WTC11 (cell line): ENCODE data around the gene LHPP. TPM values are rescaled to one million over a fixed set of nuclear protein-coding genes. Genes with fewer than 3 reads are reported as not detected.

Source experiments
- ATAC-seq: fragments of 200-7000 bp; cut with Tn5 transposase; 2 replicates; pipeline ENCODE4 v1.10.0; 2021; ENCODE audit warnings: mild to moderate bottlenecking, moderate library complexity
- CTCF ChIA-PET: fragments of 300-600 bp; sonication (Branson Sonifier 250); formaldehyde crosslinking; loops from one replicate; lab custom pipeline; 2021; ENCODE audit warnings: antibody characterized with exemption; lab: Charles Lee
- POLR2A ChIA-PET: fragments of 350-600 bp; sonication (Branson Sonifier 250); formaldehyde crosslinking; loops from one replicate; lab custom pipeline; 2021; ENCODE audit warnings: antibody characterized with exemption; lab: Charles Lee
- DNase-seq: peaks from one replicate; pipeline ENCODE4 v3.0.0; 2021; ENCODE audit warnings: low spot score
- H3K27ac Mint-ChIP-seq: 2 replicates; pipeline ENCODE4 v1.8.0; 2021; ENCODE audit warnings: mixed read lengths
- H3K27me3 Mint-ChIP-seq: 2 replicates; pipeline ENCODE4 v1.8.0; 2021; ENCODE audit warnings: low read depth, mild to moderate bottlenecking, moderate library complexity, mixed read lengths
- H3K36me3 Mint-ChIP-seq: 2 replicates; pipeline ENCODE4 v1.8.0; 2021; ENCODE audit warnings: mixed read lengths
- H3K4me1 Mint-ChIP-seq: 2 replicates; pipeline ENCODE4 v1.8.0; 2022; ENCODE audit warnings: mixed read lengths
- H3K4me3 Mint-ChIP-seq: 2 replicates; pipeline ENCODE4 v1.8.0; 2021; ENCODE audit warnings: mild to moderate bottlenecking, moderate library complexity, mixed read lengths
- H3K9me3 Mint-ChIP-seq: 2 replicates; pipeline ENCODE4 v1.8.0; 2021; ENCODE audit warnings: mixed read lengths
- ATF1 ChIP-seq: sonication (generic); formaldehyde crosslinking; IDR thresholded peaks from 2 replicates; pipeline ENCODE4 v1.8.1; 2023; ENCODE audit warnings: mild to moderate bottlenecking, moderate library complexity, missing genetic modification reagents
- ELF4 ChIP-seq: sonication (generic); formaldehyde crosslinking; IDR thresholded peaks from 2 replicates; pipeline ENCODE4 v1.8.1; 2022; ENCODE audit warnings: low read depth, mild to moderate bottlenecking, moderate library complexity, missing genetic modification reagents
- ETV6 ChIP-seq: sonication (generic); formaldehyde crosslinking; IDR thresholded peaks from 2 replicates; pipeline ENCODE4 v1.8.1; 2022; ENCODE audit warnings: mild to moderate bottlenecking, missing genetic modification reagents
- GRHL2 ChIP-seq: fragments of 250-450 bp; sonication (Bioruptor Pico); IDR thresholded peaks from 2 replicates; pipeline ENCODE4 v1.8.0; 2022; ENCODE audit warnings: mild to moderate bottlenecking, moderate library complexity; ENCODE audit not compliant: insufficient replicate concordance, severe bottlenecking
- MXD4 ChIP-seq: fragments of 250-450 bp; sonication (Bioruptor Pico); IDR thresholded peaks from 2 replicates; pipeline ENCODE4 v1.8.0; 2021; ENCODE audit warnings: mild to moderate bottlenecking, moderate library complexity, borderline replicate concordance
- NFE2L1 ChIP-seq: sonication (generic); formaldehyde crosslinking; IDR thresholded peaks from 2 replicates; pipeline ENCODE4 v1.8.1; 2023; ENCODE audit warnings: missing genetic modification reagents
- NR1H2 ChIP-seq: sonication (generic); formaldehyde crosslinking; IDR thresholded peaks from 2 replicates; pipeline ENCODE4 v1.9.0; 2021; ENCODE audit warnings: mild to moderate bottlenecking, moderate library complexity, missing genetic modification reagents
- NR2C2 ChIP-seq: sonication (generic); formaldehyde crosslinking; IDR thresholded peaks from 2 replicates; pipeline ENCODE4 v1.8.0; 2022; ENCODE audit warnings: mild to moderate bottlenecking, missing genetic modification reagents
- RORB ChIP-seq: fragments of 250-450 bp; sonication (Bioruptor Pico); IDR thresholded peaks from 2 replicates; pipeline ENCODE4 v1.9.0; 2021; ENCODE audit warnings: mild to moderate bottlenecking
- SP1 ChIP-seq: sonication (generic); formaldehyde crosslinking; conservative IDR thresholded peaks from 2 replicates; pipeline ENCODE4 v1.8.1; 2022; ENCODE audit warnings: missing genetic modification reagents
- USF2 ChIP-seq: sonication (generic); formaldehyde crosslinking; IDR thresholded peaks from 2 replicates; pipeline ENCODE4 v1.8.1; 2023; ENCODE audit warnings: mild to moderate bottlenecking, missing genetic modification reagents, moderate library complexity
- ZNF423 ChIP-seq: fragments of 250-450 bp; sonication (Bioruptor Pico); IDR thresholded peaks from 2 replicates; pipeline ENCODE4 v2.1.2; 2022; ENCODE audit warnings: mild to moderate bottlenecking, moderate library complexity
- ZNF512 ChIP-seq: sonication (generic); formaldehyde crosslinking; IDR thresholded peaks from 2 replicates; pipeline ENCODE4 v1.8.1; 2022; ENCODE audit warnings: missing genetic modification reagents, borderline replicate concordance
- ZNF671 ChIP-seq: fragments of 250-450 bp; sonication (Bioruptor Pico); IDR thresholded peaks from 2 replicates; pipeline ENCODE4 v1.8.0; 2021; ENCODE audit warnings: mild to moderate bottlenecking
- total RNA-seq: library from RNA; stranded (reverse); gene quantifications from 3 replicates; pipeline ENCODE4 v1.2.3, GENCODE V29; 2021
- TF ChIP-seq, protein P1 (sequence below): sonication (generic); formaldehyde crosslinking; IDR thresholded peaks from 2 replicates; pipeline ENCODE4 v1.8.0; 2022; ENCODE audit warnings: missing genetic modification reagents
- TF ChIP-seq, protein P2 (sequence below): sonication (generic); formaldehyde crosslinking; IDR thresholded peaks from 2 replicates; pipeline ENCODE4 v1.8.0; 2023; ENCODE audit warnings: missing genetic modification reagents, mild to moderate bottlenecking, borderline replicate concordance
- TF ChIP-seq, protein P3 (sequence below): sonication (generic); formaldehyde crosslinking; conservative IDR thresholded peaks from 2 replicates; pipeline ENCODE4 v1.8.1; 2023; ENCODE audit warnings: mild to moderate bottlenecking, low read depth, missing genetic modification reagents, moderate library complexity

The LHPP gene
- total RNA-seq, 1 experiment from 2014 or later: 33.2 TPM

DNA sequence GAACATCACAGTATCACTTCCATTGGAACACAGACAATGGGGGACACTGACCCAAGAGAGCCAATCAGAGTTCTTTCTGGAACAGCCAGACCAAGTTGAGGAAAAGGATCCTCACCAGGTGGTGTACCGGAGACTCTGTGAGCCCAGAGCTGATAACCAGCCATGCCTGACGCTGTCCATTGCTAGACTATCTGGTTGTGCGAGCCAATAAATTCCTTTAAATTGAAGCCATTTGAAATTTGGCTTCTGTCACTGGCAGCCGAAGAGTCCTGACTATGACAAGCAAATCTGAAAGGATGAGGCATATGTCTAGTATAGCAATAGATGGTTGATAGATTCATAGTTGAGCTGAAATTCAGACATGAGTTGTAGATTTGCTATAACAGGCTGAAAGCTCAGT, 3.1 kb upstream of the LHPP start:
- Mint-ChIP-seq H3K36me3 (0 out of 2 replicates have a peak, but pooled peaks cover 2% of the 10 kb centered on the region), H3K4me3 (no peak overlapping the region), H3K27me3 (peaks cover 12% of the 10 kb centered on the region), H3K27ac (no peak overlapping the region), H3K9me3 (no peaks in the 10 kb centered on the region), H3K4me1 (peaks cover 61% of the 10 kb centered on the region)
- ChIA-PET POLR2A (no interaction called here), CTCF (interaction anchor here (1.3 kb wide), 1 partner anchor 9 kb away, joined by 3 read pairs; no protein-coding TSS in a partner anchor)
- DNase-seq (no peak), ATAC-seq (no peak)
- TF ChIP-seq, protein P1, sequence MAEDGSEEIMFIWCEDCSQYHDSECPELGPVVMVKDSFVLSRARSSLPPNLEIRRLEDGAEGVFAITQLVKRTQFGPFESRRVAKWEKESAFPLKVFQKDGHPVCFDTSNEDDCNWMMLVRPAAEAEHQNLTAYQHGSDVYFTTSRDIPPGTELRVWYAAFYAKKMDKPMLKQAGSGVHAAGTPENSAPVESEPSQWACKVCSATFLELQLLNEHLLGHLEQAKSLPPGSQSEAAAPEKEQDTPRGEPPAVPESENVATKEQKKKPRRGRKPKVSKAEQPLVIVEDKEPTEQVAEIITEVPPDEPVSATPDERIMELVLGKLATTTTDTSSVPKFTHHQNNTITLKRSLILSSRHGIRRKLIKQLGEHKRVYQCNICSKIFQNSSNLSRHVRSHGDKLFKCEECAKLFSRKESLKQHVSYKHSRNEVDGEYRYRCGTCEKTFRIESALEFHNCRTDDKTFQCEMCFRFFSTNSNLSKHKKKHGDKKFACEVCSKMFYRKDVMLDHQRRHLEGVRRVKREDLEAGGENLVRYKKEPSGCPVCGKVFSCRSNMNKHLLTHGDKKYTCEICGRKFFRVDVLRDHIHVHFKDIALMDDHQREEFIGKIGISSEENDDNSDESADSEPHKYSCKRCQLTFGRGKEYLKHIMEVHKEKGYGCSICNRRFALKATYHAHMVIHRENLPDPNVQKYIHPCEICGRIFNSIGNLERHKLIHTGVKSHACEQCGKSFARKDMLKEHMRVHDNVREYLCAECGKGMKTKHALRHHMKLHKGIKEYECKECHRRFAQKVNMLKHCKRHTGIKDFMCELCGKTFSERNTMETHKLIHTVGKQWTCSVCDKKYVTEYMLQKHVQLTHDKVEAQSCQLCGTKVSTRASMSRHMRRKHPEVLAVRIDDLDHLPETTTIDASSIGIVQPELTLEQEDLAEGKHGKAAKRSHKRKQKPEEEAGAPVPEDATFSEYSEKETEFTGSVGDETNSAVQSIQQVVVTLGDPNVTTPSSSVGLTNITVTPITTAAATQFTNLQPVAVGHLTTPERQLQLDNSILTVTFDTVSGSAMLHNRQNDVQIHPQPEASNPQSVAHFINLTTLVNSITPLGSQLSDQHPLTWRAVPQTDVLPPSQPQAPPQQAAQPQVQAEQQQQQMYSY: no peak
- TF ChIP-seq RORB (CRISPR knock-in tag) (no peak), ZNF423 (CRISPR knock-in tag) (no peak)

DNA sequence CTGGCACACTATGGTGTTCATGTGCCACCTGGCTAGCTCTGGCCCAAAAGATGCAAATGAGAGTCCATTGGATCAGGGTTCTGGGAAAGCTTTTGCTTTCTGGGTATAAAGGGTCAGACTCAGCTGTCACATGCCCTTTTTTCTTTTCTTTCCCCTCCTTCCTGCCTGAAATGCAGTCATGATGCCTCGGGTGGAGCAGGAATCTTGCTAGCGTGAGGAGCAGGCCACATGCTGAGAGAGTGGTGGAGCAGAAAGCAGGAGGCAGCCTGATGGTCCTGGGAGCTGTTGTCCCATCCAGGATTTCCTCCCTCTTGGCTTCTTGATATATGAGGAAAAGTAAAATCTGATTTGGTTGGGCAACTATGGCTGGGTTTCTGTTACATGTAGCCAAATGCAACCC, 2.7 kb upstream of the LHPP start:
- CTCF ChIA-PET: interaction anchor here (1.3 kb wide), 1 partner anchor 10 kb away, joined by 3 read pairs; no protein-coding TSS in a partner anchor
- no peak overlapping the region for H3K4me3 Mint-ChIP-seq
- DNase-seq (no peak), ATAC-seq (no peak)
- no peak overlapping the region for H3K27ac Mint-ChIP-seq
- no peaks in the 10 kb centered on the region for H3K9me3 Mint-ChIP-seq
- peaks cover 12% of the 10 kb centered on the region for H3K27me3 Mint-ChIP-seq
- TF ChIP-seq NR2C2 (CRISPR knock-in tag) (no peak), ATF1 (CRISPR knock-in tag) (no peak), ZNF512 (CRISPR knock-in tag) (no peak), SP1 (no peak), ZNF671 (no peak), NFE2L1 (no peak), USF2 (CRISPR knock-in tag) (no peak)
- POLR2A ChIA-PET: no interaction called here
- H3K4me1 Mint-ChIP-seq: peaks cover 57% of the 10 kb centered on the region
- 0 out of 2 replicates have a peak, but pooled peaks cover 2% of the 10 kb centered on the region for H3K36me3 Mint-ChIP-seq

DNA sequence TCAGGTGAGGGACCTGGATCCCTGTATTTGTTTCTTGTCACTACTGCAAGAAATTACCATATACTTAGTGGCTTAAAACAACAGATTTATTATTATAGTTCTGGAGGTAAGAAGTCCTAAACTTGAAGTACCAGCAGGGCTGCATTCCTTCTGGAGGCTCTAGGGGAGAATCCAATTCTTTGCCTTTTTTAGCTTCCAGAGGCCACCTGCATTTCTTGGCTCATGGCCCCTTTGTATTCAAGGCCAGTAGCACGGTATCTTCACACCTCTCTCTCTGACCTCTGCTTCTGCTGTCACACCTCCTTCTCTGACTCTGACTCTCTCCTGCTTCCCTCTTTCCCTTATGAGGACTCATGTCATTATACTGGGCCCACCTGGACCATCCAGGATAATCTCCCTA, 2.2 kb upstream of the LHPP start:
- Mint-ChIP-seq H3K4me1 (peaks cover 56% of the 10 kb centered on the region), H3K27me3 (peaks cover 12% of the 10 kb centered on the region), H3K4me3 (no peak overlapping the region), H3K9me3 (no peaks in the 10 kb centered on the region), H3K36me3 (0 out of 2 replicates have a peak, but pooled peaks cover 2% of the 10 kb centered on the region), H3K27ac (no peak overlapping the region)
- ATAC-seq (no peak), DNase-seq (no peak)
- ChIA-PET CTCF (no interaction called here), POLR2A (no interaction called here)
- TF ChIP-seq, protein P2, sequence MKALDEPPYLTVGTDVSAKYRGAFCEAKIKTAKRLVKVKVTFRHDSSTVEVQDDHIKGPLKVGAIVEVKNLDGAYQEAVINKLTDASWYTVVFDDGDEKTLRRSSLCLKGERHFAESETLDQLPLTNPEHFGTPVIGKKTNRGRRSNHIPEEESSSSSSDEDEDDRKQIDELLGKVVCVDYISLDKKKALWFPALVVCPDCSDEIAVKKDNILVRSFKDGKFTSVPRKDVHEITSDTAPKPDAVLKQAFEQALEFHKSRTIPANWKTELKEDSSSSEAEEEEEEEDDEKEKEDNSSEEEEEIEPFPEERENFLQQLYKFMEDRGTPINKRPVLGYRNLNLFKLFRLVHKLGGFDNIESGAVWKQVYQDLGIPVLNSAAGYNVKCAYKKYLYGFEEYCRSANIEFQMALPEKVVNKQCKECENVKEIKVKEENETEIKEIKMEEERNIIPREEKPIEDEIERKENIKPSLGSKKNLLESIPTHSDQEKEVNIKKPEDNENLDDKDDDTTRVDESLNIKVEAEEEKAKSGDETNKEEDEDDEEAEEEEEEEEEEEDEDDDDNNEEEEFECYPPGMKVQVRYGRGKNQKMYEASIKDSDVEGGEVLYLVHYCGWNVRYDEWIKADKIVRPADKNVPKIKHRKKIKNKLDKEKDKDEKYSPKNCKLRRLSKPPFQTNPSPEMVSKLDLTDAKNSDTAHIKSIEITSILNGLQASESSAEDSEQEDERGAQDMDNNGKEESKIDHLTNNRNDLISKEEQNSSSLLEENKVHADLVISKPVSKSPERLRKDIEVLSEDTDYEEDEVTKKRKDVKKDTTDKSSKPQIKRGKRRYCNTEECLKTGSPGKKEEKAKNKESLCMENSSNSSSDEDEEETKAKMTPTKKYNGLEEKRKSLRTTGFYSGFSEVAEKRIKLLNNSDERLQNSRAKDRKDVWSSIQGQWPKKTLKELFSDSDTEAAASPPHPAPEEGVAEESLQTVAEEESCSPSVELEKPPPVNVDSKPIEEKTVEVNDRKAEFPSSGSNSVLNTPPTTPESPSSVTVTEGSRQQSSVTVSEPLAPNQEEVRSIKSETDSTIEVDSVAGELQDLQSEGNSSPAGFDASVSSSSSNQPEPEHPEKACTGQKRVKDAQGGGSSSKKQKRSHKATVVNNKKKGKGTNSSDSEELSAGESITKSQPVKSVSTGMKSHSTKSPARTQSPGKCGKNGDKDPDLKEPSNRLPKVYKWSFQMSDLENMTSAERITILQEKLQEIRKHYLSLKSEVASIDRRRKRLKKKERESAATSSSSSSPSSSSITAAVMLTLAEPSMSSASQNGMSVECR (CRISPR knock-in tag): no peak
- no peak for TF ChIP-seq ELF4 (CRISPR knock-in tag)
- no peak for TF ChIP-seq NFE2L1
- no peak for TF ChIP-seq GRHL2 (CRISPR knock-in tag)
- TF ChIP-seq, protein P3, sequence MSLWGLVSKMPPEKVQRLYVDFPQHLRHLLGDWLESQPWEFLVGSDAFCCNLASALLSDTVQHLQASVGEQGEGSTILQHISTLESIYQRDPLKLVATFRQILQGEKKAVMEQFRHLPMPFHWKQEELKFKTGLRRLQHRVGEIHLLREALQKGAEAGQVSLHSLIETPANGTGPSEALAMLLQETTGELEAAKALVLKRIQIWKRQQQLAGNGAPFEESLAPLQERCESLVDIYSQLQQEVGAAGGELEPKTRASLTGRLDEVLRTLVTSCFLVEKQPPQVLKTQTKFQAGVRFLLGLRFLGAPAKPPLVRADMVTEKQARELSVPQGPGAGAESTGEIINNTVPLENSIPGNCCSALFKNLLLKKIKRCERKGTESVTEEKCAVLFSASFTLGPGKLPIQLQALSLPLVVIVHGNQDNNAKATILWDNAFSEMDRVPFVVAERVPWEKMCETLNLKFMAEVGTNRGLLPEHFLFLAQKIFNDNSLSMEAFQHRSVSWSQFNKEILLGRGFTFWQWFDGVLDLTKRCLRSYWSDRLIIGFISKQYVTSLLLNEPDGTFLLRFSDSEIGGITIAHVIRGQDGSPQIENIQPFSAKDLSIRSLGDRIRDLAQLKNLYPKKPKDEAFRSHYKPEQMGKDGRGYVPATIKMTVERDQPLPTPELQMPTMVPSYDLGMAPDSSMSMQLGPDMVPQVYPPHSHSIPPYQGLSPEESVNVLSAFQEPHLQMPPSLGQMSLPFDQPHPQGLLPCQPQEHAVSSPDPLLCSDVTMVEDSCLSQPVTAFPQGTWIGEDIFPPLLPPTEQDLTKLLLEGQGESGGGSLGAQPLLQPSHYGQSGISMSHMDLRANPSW (CRISPR knock-in tag): no peak
- TF ChIP-seq ETV6: no peak
- TF ChIP-seq MXD4 (CRISPR knock-in tag): no peak
- no peak for TF ChIP-seq NR1H2 (CRISPR knock-in tag)
